Mucosa of descending colon (tissue), 3 donors: ENCODE measurements around the gene SLC39A9. TPM values are rescaled to one million over a fixed set of nuclear protein-coding genes. Genes with fewer than 3 reads are reported as not detected.

Source experiments
- ATAC-seq: fragments of 200-7000 bp; cut with Tn5 transposase; one replicate; pipeline ENCODE4 v1.9.1; 2020; ENCODE audit warnings: mild to moderate bottlenecking, moderate library complexity
- DNase-seq, 3 donors: peaks; one replicate each; pipeline ENCODE4 v3.0.0-alpha.2; 2020
- H3K36me3 ChIP-seq: fragments of 200-600 bp; one replicate; pipeline ENCODE4 v1.8.0; 2021; ENCODE audit warnings: low read depth, mild to moderate bottlenecking
- H3K4me1 ChIP-seq: fragments of 200-600 bp; one replicate; pipeline ENCODE4 v1.8.0; 2021; ENCODE audit warnings: low read depth, mild to moderate bottlenecking
- H3K4me3 ChIP-seq: fragments of 200-600 bp; one replicate; pipeline ENCODE4 v1.8.0; 2021; ENCODE audit warnings: mild to moderate bottlenecking
- H3K9me3 ChIP-seq: fragments of 200-600 bp; one replicate; pipeline ENCODE4 v1.8.0; 2021; ENCODE audit warnings: mild to moderate bottlenecking
- intact Hi-C, 2 donors: fragments of 100-400 bp; cut with DNase I in 1 of 2; cut with micrococcal nuclease in 1 of 2; formaldehyde crosslinking; loops; one replicate each; pipeline versions ENCODE4 v1.11.0 to v1.11.1; 2022; cut with DNase I, micrococcal nuclease
- total RNA-seq, 3 donors: library from RNA; stranded (reverse); fragmentation: NEBNext Ultra II Directional in 2 of 3; extraction: Animal tissue kit (Norgen Biotek cat#: 25700) in 2 of 3; gene quantifications; one replicate each; pipeline versions ENCODE4 v1.2.1 to v1.2.4, GENCODE V29; 2021 to 2023
- TF ChIP-seq, protein P1 (sequence below): fragments of 200-600 bp; IDR thresholded peaks from one replicate; pipeline ENCODE4 v1.8.0; 2022; ENCODE audit warnings: antibody characterized with exemption, mild to moderate bottlenecking
- donor health status: DM: no; HTN: no; CAD: no; lungs with moderate emphysema.
- donor health status: DM: no; HTN: no; CAD: no.
- donor health status: DM: no; HTN: yes; CAD: no.

Gene SLC39A9
- total RNA-seq, 3 donors from 2014 or later = 52.5 to 82.9 (median 78.5) TPM

DNA sequence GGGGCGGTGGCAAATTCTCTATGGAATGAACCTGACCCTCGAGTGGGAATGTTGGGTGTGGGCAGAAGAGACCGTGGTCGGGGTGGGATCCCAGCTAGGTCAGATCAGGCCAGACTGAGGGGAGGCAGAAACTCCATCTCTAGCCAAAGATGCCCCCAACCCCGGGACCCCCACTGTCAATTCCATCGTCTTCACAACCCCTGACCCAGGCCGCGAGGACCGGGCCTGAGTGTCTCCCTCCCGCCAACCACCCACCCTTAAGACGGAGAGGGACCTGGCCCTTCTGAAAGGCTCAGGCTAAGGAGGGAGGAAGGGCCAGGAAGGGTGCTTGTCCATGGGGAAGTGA is 86.8 kb downstream of the SLC39A9 start:
- Histone ChIP-seq H3K9me3 (no peaks in the 10 kb centered on the region), H3K4me1 (peaks cover 12% of the 10 kb centered on the region), H3K36me3 (no peaks in the 10 kb centered on the region), H3K4me3 (no peak overlapping the region)
- TF ChIP-seq, protein P1, sequence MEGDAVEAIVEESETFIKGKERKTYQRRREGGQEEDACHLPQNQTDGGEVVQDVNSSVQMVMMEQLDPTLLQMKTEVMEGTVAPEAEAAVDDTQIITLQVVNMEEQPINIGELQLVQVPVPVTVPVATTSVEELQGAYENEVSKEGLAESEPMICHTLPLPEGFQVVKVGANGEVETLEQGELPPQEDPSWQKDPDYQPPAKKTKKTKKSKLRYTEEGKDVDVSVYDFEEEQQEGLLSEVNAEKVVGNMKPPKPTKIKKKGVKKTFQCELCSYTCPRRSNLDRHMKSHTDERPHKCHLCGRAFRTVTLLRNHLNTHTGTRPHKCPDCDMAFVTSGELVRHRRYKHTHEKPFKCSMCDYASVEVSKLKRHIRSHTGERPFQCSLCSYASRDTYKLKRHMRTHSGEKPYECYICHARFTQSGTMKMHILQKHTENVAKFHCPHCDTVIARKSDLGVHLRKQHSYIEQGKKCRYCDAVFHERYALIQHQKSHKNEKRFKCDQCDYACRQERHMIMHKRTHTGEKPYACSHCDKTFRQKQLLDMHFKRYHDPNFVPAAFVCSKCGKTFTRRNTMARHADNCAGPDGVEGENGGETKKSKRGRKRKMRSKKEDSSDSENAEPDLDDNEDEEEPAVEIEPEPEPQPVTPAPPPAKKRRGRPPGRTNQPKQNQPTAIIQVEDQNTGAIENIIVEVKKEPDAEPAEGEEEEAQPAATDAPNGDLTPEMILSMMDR = no peak
- ATAC-seq (no peak), DNase-seq (no peak)
- intact Hi-C loops = no loop called here

DNA sequence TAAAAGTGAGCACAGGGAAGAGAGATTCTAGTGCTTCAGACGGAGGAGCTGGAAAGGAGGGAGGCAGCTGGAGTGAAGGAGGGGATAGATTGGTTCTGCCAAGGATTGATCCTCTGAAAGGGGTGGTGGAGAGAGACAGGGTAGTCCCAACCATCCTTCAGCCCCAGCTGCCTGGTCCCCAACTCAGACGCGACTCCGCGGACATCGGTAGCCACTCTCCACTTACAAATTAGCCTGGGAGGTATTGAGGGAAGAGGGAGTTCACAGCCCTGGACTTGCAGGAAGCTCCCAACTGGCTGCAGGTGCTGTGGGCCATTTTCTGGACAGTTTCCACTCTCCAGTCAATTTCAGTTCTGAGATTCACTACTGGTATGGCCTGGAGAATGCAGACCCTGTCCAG is 87.2 kb downstream of the SLC39A9 start:
- Histone ChIP-seq H3K4me1 (peaks cover 12% of the 10 kb centered on the region), H3K36me3 (no peaks in the 10 kb centered on the region), H3K4me3 (no peak overlapping the region), H3K9me3 (no peaks in the 10 kb centered on the region)
- ATAC-seq (no peak), DNase-seq (no peak)
- intact Hi-C loops = no loop called here
- TF ChIP-seq, protein P1 = no peak

DNA sequence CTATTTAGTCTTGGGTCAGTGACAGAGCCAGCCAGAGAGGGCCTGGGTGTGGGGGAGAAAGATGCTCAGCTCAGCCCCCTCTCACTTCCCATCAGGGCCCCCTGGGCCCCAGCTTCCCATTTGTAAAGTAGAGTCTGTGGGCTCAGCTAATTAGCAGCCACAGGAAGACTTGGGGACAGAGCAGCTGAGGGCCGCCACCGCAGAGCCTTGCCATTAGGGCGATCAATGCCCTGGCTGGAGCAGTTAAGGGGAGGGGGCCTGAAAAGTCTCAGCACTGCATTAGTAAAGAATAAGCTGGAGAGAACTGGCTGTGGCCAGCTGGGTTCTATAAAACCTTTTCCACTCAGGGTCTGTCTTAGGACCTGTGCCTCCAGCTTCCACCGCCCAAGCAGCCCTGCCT is 88.7 kb downstream of the SLC39A9 start:
- intact Hi-C loops = no loop called here
- TF ChIP-seq, protein P1 = no peak

DNA sequence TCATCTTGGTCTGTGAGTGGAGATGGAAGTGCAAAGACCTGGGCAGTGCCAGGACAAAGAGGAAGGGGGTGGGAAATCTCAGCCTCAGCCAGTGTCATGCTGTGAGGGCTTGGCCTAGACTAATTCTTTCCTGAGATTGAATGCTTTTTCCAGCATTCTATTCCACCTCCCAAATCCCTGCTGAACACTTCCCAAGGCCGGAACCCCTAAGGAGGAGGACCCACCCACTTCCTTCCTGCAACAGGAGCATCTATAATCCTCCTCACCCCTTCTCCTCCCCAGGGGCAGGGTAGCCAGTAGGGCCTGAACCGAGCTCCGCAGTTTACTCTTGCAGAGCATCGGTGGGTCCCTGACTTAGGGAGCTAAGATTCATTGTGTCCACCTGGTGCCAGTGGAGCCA is 89.3 kb downstream of the SLC39A9 start:
- Histone ChIP-seq H3K4me3 (no peak overlapping the region), H3K4me1 (peaks cover 12% of the 10 kb centered on the region), H3K36me3 (no peaks in the 10 kb centered on the region), H3K9me3 (no peaks in the 10 kb centered on the region)
- DNase-seq (no peak), ATAC-seq (no peak)
- TF ChIP-seq, protein P1 = no peak
- intact Hi-C loops = no loop called here

More for the DNA sequence above, 88.7 kb downstream of the SLC39A9 start:
- DNase-seq (no peak), ATAC-seq (no peak)
- Histone ChIP-seq H3K4me1 (peaks cover 12% of the 10 kb centered on the region), H3K4me3 (no peak overlapping the region), H3K9me3 (no peaks in the 10 kb centered on the region), H3K36me3 (no peaks in the 10 kb centered on the region)

DNA sequence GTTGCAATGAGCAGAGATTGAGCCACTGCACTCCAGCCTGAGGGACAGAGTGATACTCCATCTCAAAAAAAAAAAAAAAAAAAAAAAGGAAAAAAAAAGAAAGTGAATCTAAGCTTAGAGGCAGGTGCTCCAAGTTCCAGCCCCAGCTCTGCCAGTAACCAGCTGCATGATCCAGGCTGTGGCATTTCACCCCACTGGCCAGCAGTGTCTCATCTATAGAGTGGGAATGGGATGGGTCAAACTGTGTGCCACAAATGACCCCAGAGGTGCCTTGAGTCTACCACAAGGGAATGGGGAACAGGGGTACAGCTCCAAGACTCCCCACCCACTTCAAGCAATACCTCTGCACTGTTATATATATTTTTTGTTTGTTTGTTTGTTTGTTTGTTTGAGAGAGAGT is 91.0 kb downstream of the SLC39A9 start:
- TF ChIP-seq, protein P1 = no peak
- Histone ChIP-seq H3K4me3 (no peak overlapping the region), H3K9me3 (no peaks in the 10 kb centered on the region), H3K36me3 (no peaks in the 10 kb centered on the region), H3K4me1 (peaks cover 5% of the 10 kb centered on the region)
- no peak for DNase-seq
- intact Hi-C loops = no loop called here
- no peak for ATAC-seq

DNA sequence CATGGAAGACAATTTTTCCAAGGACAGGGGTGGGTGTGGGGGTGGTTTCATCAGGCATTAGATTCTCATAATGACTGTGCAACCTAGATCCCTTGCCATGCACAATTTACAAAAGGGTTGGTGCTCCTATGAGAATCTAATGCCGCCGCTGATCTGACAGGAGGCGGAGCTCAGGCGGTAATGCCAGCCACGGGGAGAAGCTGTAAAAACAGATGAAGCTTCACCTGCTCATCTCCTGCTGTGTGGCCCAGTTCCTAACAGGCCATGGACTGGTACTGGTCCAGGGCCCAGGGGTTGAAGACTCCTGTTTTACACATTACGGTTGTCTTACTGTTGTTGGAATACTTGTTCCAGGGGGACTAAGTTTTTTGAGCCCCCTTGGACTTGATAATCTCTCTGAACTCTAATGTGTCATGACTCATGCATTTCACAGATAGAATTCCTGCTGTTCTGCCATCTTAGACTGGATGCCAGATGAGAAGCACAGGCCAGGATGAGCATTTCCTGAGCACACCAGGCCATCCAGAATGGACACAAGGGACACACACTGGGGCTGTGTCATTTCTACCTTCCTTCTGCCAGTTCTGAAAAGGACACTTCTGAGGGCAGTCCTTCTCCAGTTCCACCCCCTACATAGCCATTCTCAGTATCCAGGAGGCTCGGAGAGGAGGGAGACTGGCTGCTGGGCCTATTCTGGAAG is 91.9 kb downstream of the SLC39A9 start:
- DNase-seq (no peak), ATAC-seq (no peak)
- TF ChIP-seq, protein P1 = no peak
- H3K4me3 ChIP-seq = no peak overlapping the region
- intact Hi-C loops = no loop called here
- H3K4me1 ChIP-seq = no peaks in the 10 kb centered on the region
- no peaks in the 10 kb centered on the region for H3K9me3 ChIP-seq
- H3K36me3 ChIP-seq = no peaks in the 10 kb centered on the region
